ENCODE results near the gene PPM1B.

DNA sequence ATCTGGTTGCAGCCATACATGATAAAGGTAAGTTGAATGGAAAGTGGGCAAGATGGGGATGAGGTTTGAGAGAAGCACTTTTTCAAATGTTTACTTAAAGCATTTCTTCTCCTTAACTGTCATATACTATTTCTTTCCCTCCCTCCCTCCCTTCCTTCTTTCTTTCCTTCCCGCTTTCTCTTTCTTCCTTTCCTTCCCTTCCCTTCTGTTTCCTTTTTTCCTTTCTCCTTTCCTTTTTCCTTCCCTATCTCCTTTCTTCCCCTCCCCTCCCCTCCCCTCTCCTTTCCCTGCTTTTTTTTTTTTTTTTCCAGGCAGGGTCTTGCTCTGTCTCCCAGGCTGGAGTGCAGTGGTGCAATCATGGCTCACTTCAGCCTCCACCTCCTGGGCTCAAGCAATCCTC lies 112.2 kb downstream of the PPM1B start:
- TF ChIP-seq POLR2A (IDR thresholded peaks at IDR 0.05; ENCODE audit: low read depth, low read length) (no peak), POLR2AphosphoS5 (IDR thresholded peaks at IDR 0.05; ENCODE audit: low read depth, low read length) (no peak)
